Inflammatory macrophage treated with lipopolysaccharide for 4 hours (primary cell): Measurements from ENCODE around the gene MVP.
"Not testable (repeated sequence)": the region's sequence is repeated elsewhere in the genome, so short reads cannot be mapped to it uniquely, and the experiment has no call there.

ENCODE experiments used
- DNase-seq: peaks from one replicate; pipeline ENCODE4 v3.0.0-alpha.2; 2020

The MVP gene

GRCh38 chr16:29844575-29845331 lies 24.5 kb downstream of the MVP start:
- DNase-seq: no peak

- no peak for DNase-seq
Measured at GRCh38 chr16:29845656-29846055, 25.4 kb downstream of the MVP start.

- DNase-seq: peak; percentile 63
Measured at GRCh38 chr16:29848420-29849297, 28.4 kb downstream of the MVP start.

- no peak for DNase-seq
Measured at GRCh38 chr16:29849505-29849904, 29.2 kb downstream of the MVP start.

GRCh38 chr16:29850998-29851397 lies 30.7 kb downstream of the MVP start:
- DNase-seq: no peak

- peak; percentile 74 for DNase-seq
Measured at GRCh38 chr16:29852654-29853053, 32.4 kb downstream of the MVP start.

GRCh38 chr16:29854520-29855100 lies 34.3 kb downstream of the MVP start:
- DNase-seq: no peak

- no peak for DNase-seq
Measured at GRCh38 chr16:29857133-29857760, 37.0 kb downstream of the MVP start.

GRCh38 chr16:29858149-29858849 lies 38.0 kb downstream of the MVP start:
- DNase-seq: peak; percentile 63

GRCh38 chr16:29858974-29859373 lies 38.7 kb downstream of the MVP start:
- DNase-seq: no peak

- no peak for DNase-seq
Measured at GRCh38 chr16:29860218-29860617, 40.0 kb downstream of the MVP start.

- DNase-seq: peak; percentile 19
Measured at GRCh38 chr16:29862383-29862883, 42.2 kb downstream of the MVP start.

- peak; percentile 96 for DNase-seq
Measured at GRCh38 chr16:29862884-29863668, 42.8 kb downstream of the MVP start, which contains the start of gene CDIPT. Gene CDIPT, minus strand, starts transcription at chr16:29863226. Its CDS starts 369 bp downstream, at chr16:29862857.

- DNase-seq: no peak
Measured at GRCh38 chr16:29863669-29863984, 43.4 kb downstream of the MVP start.

GRCh38 chr16:29864205-29864604 lies 43.9 kb downstream of the MVP start:
- DNase-seq: no peak

GRCh38 chr16:29868396-29869009 lies 48.2 kb downstream of the MVP start:
- no peak for DNase-seq

GRCh38 chr16:29869067-29869466 lies 48.8 kb downstream of the MVP start:
- not testable (repeated sequence) for DNase-seq

- no peak for DNase-seq
Measured at GRCh38 chr16:29871822-29872546, 51.7 kb downstream of the MVP start.

- no peak for DNase-seq
Measured at GRCh38 chr16:29873319-29873718, 53.1 kb downstream of the MVP start.

- DNase-seq: no peak
Measured at GRCh38 chr16:29875206-29875605, 54.9 kb downstream of the MVP start.
